ENCODE results near the gene RASGRP4. TPM values are rescaled to one million over a fixed set of nuclear protein-coding genes. Genes with fewer than 3 reads are reported as not detected.
A peak's percentile ranks its signal among the peaks of the same experiment; 100 is the strongest.

The RASGRP4 gene
- total RNA-seq, 1 donor from 2014 or later: not detected

GRCh38 chr19:38386971-38387549 lies 39.0 kb downstream of the RASGRP4 start:
- DNase-seq: no peak
- no peak for TF ChIP-seq CTCF (IDR thresholded peaks at IDR 0.05; ENCODE audit: partially characterized antibody, unreplicated experiment)
- Mint-ChIP-seq H3K9me3 (ENCODE audit: unreplicated experiment) (peaks cover 4% of the 10 kb centered on the region), H3K4me1 (ENCODE audit: low read depth, unreplicated experiment) (no peaks in the 10 kb centered on the region), H3K27me3 (ENCODE audit: unreplicated experiment) (peaks cover 20% of the 10 kb centered on the region), H3K36me3 (ENCODE audit: unreplicated experiment) (no peaks in the 10 kb centered on the region), H3K4me3 (ENCODE audit: unreplicated experiment) (peak overlapping the region; percentile 84), H3K27ac (ENCODE audit: unreplicated experiment) (no peak overlapping the region)

- no peak for TF ChIP-seq CTCF (IDR thresholded peaks at IDR 0.05; ENCODE audit: partially characterized antibody, unreplicated experiment)
- no peaks in the 10 kb centered on the region for H3K4me1 Mint-ChIP-seq (ENCODE audit: low read depth, unreplicated experiment)
- H3K36me3 Mint-ChIP-seq (ENCODE audit: unreplicated experiment): no peaks in the 10 kb centered on the region
- peaks cover 20% of the 10 kb centered on the region for H3K27me3 Mint-ChIP-seq (ENCODE audit: unreplicated experiment)
- DNase-seq: peak; percentile 67
- H3K27ac Mint-ChIP-seq (ENCODE audit: unreplicated experiment): no peak overlapping the region
- peaks cover 4% of the 10 kb centered on the region for H3K9me3 Mint-ChIP-seq (ENCODE audit: unreplicated experiment)
- H3K4me3 Mint-ChIP-seq (ENCODE audit: unreplicated experiment): no peak overlapping the region
Measured at GRCh38 chr19:38386300-38386970, 39.6 kb downstream of the RASGRP4 start.

- peaks cover 4% of the 10 kb centered on the region for H3K9me3 Mint-ChIP-seq (ENCODE audit: unreplicated experiment)
- TF ChIP-seq CTCF (IDR thresholded peaks at IDR 0.05; ENCODE audit: partially characterized antibody, unreplicated experiment): no peak
- peaks cover 14% of the 10 kb centered on the region for H3K27me3 Mint-ChIP-seq (ENCODE audit: unreplicated experiment)
- no peaks in the 10 kb centered on the region for H3K4me1 Mint-ChIP-seq (ENCODE audit: low read depth, unreplicated experiment)
- DNase-seq: peak; percentile 56
- H3K27ac Mint-ChIP-seq (ENCODE audit: unreplicated experiment): no peak overlapping the region
- no peaks in the 10 kb centered on the region for H3K36me3 Mint-ChIP-seq (ENCODE audit: unreplicated experiment)
- H3K4me3 Mint-ChIP-seq (ENCODE audit: unreplicated experiment): no peak overlapping the region
Measured at GRCh38 chr19:38385804-38386257, 40.2 kb downstream of the RASGRP4 start.

- peaks cover 4% of the 10 kb centered on the region for H3K9me3 Mint-ChIP-seq (ENCODE audit: unreplicated experiment)
- no peaks in the 10 kb centered on the region for H3K4me1 Mint-ChIP-seq (ENCODE audit: low read depth, unreplicated experiment)
- TF ChIP-seq CTCF (IDR thresholded peaks at IDR 0.05; ENCODE audit: partially characterized antibody, unreplicated experiment): no peak
- no peak overlapping the region for H3K4me3 Mint-ChIP-seq (ENCODE audit: unreplicated experiment)
- H3K27me3 Mint-ChIP-seq (ENCODE audit: unreplicated experiment): peaks cover 12% of the 10 kb centered on the region
- no peak overlapping the region for H3K27ac Mint-ChIP-seq (ENCODE audit: unreplicated experiment)
- H3K36me3 Mint-ChIP-seq (ENCODE audit: unreplicated experiment): no peaks in the 10 kb centered on the region
- peak; percentile 29 for DNase-seq
Measured at GRCh38 chr19:38385057-38385803, 40.8 kb downstream of the RASGRP4 start.

All from glutamatergic neuron (in vitro differentiated cells).